ENCODE measurements around the gene TTC36.

DNA sequence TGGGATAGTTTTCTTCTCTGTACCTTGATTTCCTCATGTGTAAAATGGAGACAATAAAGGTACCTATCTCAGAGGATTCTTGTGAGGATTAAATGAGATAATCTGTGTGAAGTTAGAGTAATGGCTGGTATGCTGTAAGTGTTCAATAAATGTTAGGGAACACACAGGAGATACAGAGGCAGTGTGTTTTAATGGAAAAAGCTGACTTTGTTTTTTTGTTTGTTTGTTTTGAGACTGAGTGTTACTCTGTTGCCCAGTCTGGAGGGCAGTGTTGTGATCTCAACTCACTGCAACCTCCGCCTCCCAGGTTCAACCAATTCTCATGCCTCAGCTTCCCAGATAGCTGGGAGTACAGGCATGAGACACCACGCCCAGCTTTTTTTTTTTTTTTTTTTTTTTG, 42.4 kb downstream of the TTC36 start:
- no peak for TF ChIP-seq EZH2 (IDR thresholded peaks at IDR 0.05)
- TF ChIP-seq POLR2AphosphoS5 (IDR thresholded peaks at IDR 0.05; ENCODE audit: borderline replicate concordance, low read depth, low read length) = no peak
- no peak for TF ChIP-seq FOXP2 (optimal IDR thresholded peaks at IDR 0.05; ENCODE audit: control extremely low read depth, extremely low read length, insufficient read depth)

Measured in SK-N-MC (cell line).